Lung (tissue), 12 donors: ENCODE measurements around the gene HECW1. TPM values are rescaled to one million over a fixed set of nuclear protein-coding genes. Genes with fewer than 3 reads are reported as not detected.

Source experiments
- ATAC-seq: fragments of 200-7000 bp; cut with Tn5 transposase; one replicate; pipeline ENCODE4 v1.9.1; 2020; ENCODE audit warnings: moderate number of reproducible peaks; ENCODE audit not compliant: insufficient read depth, low FRiP score
- DNase-seq, 3 donors: peaks; one replicate each; pipeline ENCODE4 v3.0.0-alpha.2; 2013 to 2017
- H3K27ac ChIP-seq, 2 donors: one replicate each; pipeline ENCODE4 v1.5.1; 2013; ENCODE audit warnings: mild to moderate bottlenecking in 2 of 2, moderate library complexity in 2 of 2, control low read depth in 1 of 2, inconsistent platforms in 1 of 2, low read depth in 1 of 2, low read length in 1 of 2
- H3K27me3 ChIP-seq, 3 donors: one replicate each; pipeline ENCODE4 v1.5.1; 2013; ENCODE audit warnings: low read length in 2 of 3; ENCODE audit not compliant: control insufficient read depth in 3 of 3, insufficient read depth in 3 of 3
- H3K36me3 ChIP-seq, 4 donors: one replicate each; pipeline ENCODE4 v1.5.1; 2013; ENCODE audit warnings: low read length in 4 of 4, mild to moderate bottlenecking in 1 of 4, moderate library complexity in 1 of 4; ENCODE audit not compliant: control insufficient read depth in 4 of 4, insufficient read depth in 4 of 4
- H3K4me1 ChIP-seq, 5 donors: one replicate each; pipeline ENCODE4 v1.5.1; 2013; ENCODE audit warnings: low read length in 5 of 5, mild to moderate bottlenecking in 2 of 5, moderate library complexity in 1 of 5; ENCODE audit not compliant: control insufficient read depth in 5 of 5, insufficient read depth in 5 of 5
- H3K4me3 ChIP-seq: one replicate; pipeline ENCODE4 v1.5.1; 2013; ENCODE audit warnings: mild to moderate bottlenecking, control low read depth, moderate library complexity
- H3K9ac ChIP-seq, 2 donors: one replicate each; pipeline ENCODE4 v1.5.1; 2013; ENCODE audit warnings: low read length in 2 of 2, control low read depth in 1 of 2; ENCODE audit not compliant: insufficient read depth in 1 of 2
- H3K9me3 ChIP-seq, 4 donors: one replicate each; pipeline ENCODE4 v1.5.1; 2013; ENCODE audit warnings: low read length in 3 of 4, mild to moderate bottlenecking in 1 of 4, moderate library complexity in 1 of 4; ENCODE audit not compliant: control insufficient read depth in 4 of 4, insufficient read depth in 3 of 4
- CTCF ChIP-seq: IDR thresholded peaks from 2 replicates; pipeline ENCODE4 v1.5.1; 2012; ENCODE audit warnings: mild to moderate bottlenecking; ENCODE audit errors: control extremely low read depth, extremely low read depth
- WGBS, 2 donors: extraction: QIAGEN DNeasy Blood & Tissue Kit; methylation state at CpG; one replicate each; pipeline ENCODE4 v1.1.7; 2013; 5-methylcytosine and 5-hydroxymethylcytosine counted together
- polyA plus RNA-seq, 2 donors: library from polyadenylated mRNA; stranded (reverse); fragments of 200-250 nt; gene quantifications; one replicate each; pipeline ENCODE4 v1.2.1, GENCODE V29; 2013
- total RNA-seq, 2 donors: library from RNA; depleted of rRNA in 1 of 2; stranded (reverse); fragments of >200 nt in 1 of 2; gene quantifications; one replicate each; pipeline ENCODE4 v1.2.1, GENCODE V29; 2014 to 2021
- donor health status: control.
- donor health status: control.
- donor health status: Bipolar disorder and iron deficiency.
- donor health status: healthy.
- donor health status: DM: yes; HTN: yes; CAD: no.

HECW1 gene
- total and polyA plus RNA-seq, 4 donors, result 0.05 to 0.21 (median 0.13) TPM

- H3K27ac ChIP-seq, result no peak overlapping the region
- H3K27me3 ChIP-seq, result no peaks in the 10 kb centered on the region
- DNase-seq (no peak), ATAC-seq (no peak)
- H3K4me3 ChIP-seq, result no peak overlapping the region
- no peaks in the 10 kb centered on the region for H3K36me3 ChIP-seq
- H3K9me3 ChIP-seq, result no peaks in the 10 kb centered on the region
- H3K9ac ChIP-seq, result no peak overlapping the region
- 88 to 92% methylated on average over 3 of the region's 3 CpGs for WGBS, 2 donors
- TF ChIP-seq CTCF, result no peak
- H3K4me1 ChIP-seq, result no peaks in the 10 kb centered on the region
These were observed 463.8 kb downstream of the HECW1 start for GRCh38 chr7:43576241-43576640.

DNA sequence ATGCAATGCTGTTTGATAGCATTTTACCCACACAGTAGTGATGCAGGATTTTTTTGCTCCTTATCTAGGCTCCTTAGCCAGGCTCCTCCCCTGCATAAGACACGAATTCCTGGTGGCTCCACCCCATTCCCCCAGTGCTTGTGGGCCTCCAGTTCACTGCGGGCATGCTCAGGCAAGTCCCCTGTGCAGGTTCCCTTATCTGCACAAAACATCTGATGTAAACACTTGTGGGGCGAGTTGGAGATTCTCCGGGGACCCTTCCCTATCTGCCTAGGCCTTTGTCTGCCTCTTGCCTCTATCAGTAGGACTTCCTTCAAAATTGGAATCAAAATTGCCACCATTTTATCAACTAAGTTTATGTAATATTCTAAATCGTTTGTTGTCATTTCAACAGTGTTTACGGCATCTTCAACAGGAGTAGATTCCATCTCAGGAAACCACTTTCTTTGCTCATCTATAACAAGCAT is 465.1 kb downstream of the HECW1 start:
- DNase-seq (no peak), ATAC-seq (no peak)
- Histone ChIP-seq H3K27me3 (no peaks in the 10 kb centered on the region), H3K36me3 (no peaks in the 10 kb centered on the region), H3K4me1 (no peaks in the 10 kb centered on the region), H3K9ac (no peak overlapping the region), H3K27ac (no peak overlapping the region), H3K4me3 (no peak overlapping the region), H3K9me3 (no peaks in the 10 kb centered on the region)
- no peak for TF ChIP-seq CTCF
- WGBS, 2 donors, result 37 to 54% methylated on average over 6 of the region's 6 CpGs

DNA sequence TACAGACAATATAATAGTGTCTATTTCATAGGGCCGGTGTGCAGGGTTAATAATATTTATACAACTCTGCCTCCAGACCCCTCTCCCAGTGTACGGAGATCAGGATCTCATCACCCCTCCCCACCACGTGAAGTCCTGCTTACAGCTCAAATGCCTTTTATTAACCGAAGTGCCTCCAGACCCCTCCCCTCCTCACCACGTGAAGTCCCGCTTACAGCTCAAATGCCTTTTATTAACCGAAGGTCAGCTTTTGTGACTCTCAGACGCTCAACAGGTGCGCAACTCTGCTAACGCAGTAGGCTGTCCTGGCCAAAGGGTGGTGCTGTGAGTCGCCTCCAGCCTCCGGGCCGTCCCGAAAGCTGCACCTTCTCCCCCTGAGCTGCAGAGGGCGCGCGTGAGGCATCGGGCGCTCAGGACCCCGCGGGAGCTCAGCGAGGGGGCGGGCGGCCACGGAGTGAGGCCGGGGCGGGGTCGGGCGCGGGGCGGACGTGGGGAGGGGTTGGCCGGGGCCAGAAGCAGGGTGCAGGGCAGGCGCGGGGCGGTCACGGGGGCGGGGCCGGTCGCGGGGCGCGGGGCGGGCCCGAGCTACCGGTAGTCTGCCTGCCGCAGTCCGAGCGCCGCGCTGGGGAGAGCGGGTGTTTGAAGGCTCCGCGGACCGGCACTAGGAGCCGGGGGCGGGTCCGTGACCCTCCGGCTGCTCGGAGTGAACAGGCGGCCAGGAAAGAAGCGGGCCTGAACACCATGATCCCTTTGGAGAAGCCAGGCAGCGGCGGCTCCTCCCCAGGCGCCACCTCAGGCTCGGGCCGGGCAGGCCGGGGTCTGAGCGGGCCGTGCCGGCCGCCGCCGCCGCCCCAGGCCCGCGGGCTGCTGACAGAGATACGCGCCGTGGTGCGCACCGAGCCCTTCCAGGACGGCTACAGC is 470.3 kb downstream of the HECW1 start, which contains the start of gene STK17A:
Gene STK17A, plus strand, starts transcription at position 606 of the 921 bp plus-strand sequence. Its CDS starts 136 bp downstream, at position 742.
- peaks cover 0 to 9% (median 7%) of the 10 kb centered on the region in 5 donors for H3K4me1 ChIP-seq
- TF ChIP-seq CTCF, result peak; percentile 100
- peaks cover 0 to 5% (median 0%) of the 10 kb centered on the region in 4 donors for H3K36me3 ChIP-seq
- peak within 1 kb of the TSS; percentile 97 for H3K27ac ChIP-seq
- ATAC-seq (peak; percentile 97), DNase-seq (peak; percentile 92 to 94 (median 93))
- no peaks in the 10 kb centered on the region for H3K27me3 ChIP-seq
- H3K9me3 ChIP-seq, result no peaks in the 10 kb centered on the region
- 1 to 2% methylated on average over 60 to 83 of the region's 83 CpGs for WGBS, 2 donors
- H3K9ac ChIP-seq, result peak within 1 kb of the TSS; percentile 60 to 84
- peak within 1 kb of the TSS; percentile 63 for H3K4me3 ChIP-seq
